Left lung (tissue), 10 donors: ENCODE data around the gene ETV3. TPM values are rescaled to one million over a fixed set of nuclear protein-coding genes. Genes with fewer than 3 reads are reported as not detected.

Experiments used
- ATAC-seq: fragments of 200-7000 bp; cut with Tn5 transposase; one replicate; pipeline ENCODE4 v1.9.1; 2020; ENCODE audit warnings: moderate library complexity
- DNase-seq, 4 donors: peaks; one replicate each; pipeline ENCODE4 v3.0.0-alpha.2; 2013 to 2020
- H3K27ac ChIP-seq, 2 donors: fragments of 200-600 bp; sonication (generic) in 1 of 2; one replicate each; pipeline versions ENCODE4 v1.5.0 to v1.8.0; 2020 to 2021
- H3K27me3 ChIP-seq, 2 donors: fragments of 200-600 bp; sonication (generic) in 1 of 2; one replicate each; pipeline versions ENCODE4 v1.5.0 to v1.8.0; 2020 to 2021
- H3K36me3 ChIP-seq, 2 donors: fragments of 200-600 bp; sonication (generic) in 1 of 2; one replicate each; pipeline versions ENCODE4 v1.5.0 to v1.8.0; 2020 to 2021
- H3K4me1 ChIP-seq, 2 donors: fragments of 200-600 bp; one replicate each; pipeline ENCODE4 v1.8.0; 2021
- H3K4me3 ChIP-seq, 2 donors: fragments of 200-600 bp; sonication (generic) in 1 of 2; one replicate each; pipeline versions ENCODE4 v1.5.0 to v1.8.0; 2020 to 2021; ENCODE audit warnings: mild to moderate bottlenecking in 1 of 2
- H3K9me3 ChIP-seq, 2 donors: fragments of 200-600 bp; sonication (generic) in 1 of 2; one replicate each; pipeline versions ENCODE4 v1.5.0 to v1.8.0; 2020 to 2021
- intact Hi-C, 2 donors: fragments of 100-400 bp; cut with DNase I; formaldehyde crosslinking; loops; one replicate each; pipeline versions ENCODE4 v1.11.2 to v1.14.2; 2022
- polyA plus RNA-seq, 6 donors: library from polyadenylated mRNA; unstranded; fragments of 120-200 nt; gene quantifications; one replicate each; pipeline ENCODE4 v1.2.1, GENCODE V29; 2013; ENCODE audit not compliant: insufficient read length in 6 of 6
- total RNA-seq, 2 donors: library from RNA; stranded (reverse); fragmentation: NEBNext Ultra II Directional; extraction: Animal tissue kit (Norgen Biotek cat#: 25700); gene quantifications; one replicate each; pipeline ENCODE4 v1.2.1, GENCODE V29; 2021
- TF ChIP-seq, protein P1 (sequence below), 2 donors: fragments of 200-600 bp; sonication (generic) in 1 of 2; IDR thresholded peaks; one replicate each; pipeline versions ENCODE4 v1.5.0 to v1.8.0; 2021; ENCODE audit warnings: antibody characterized with exemption in 2 of 2
- donor health status: DM: no; HTN: yes; CAD: no.
- donor health status: DM: no; HTN: no; CAD: no.

ETV3 gene
- total and polyA plus RNA-seq, 8 donors, result 22.6 to 28.2 (median 25.0) TPM

DNA sequence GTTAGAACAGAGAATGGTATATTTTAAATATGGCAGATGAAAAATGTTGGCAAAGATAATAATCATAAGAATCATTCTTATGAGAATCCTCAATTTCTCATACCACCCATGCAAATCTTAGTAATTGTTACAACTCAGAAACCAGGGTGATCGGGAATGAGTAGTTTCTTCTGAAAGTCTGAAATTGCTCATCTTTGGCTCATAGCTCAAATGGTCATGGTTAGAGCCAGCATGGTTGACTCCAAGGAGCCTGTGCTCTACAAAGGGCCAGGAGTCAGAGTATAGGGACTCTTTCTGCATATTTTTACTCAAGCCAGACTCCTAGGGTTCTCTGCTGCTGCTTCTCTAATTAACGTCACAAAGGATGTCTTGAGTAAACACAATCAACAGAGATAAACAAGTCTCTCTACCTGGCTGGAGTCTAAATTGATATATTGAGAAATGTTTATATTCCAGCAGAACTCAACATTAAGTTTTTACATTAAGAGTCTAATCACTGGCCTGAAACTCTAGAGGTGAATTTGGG is 1.9 kb upstream of the ETV3 start:
- H3K36me3 ChIP-seq, result peaks cover 0 to 10% of the 10 kb centered on the region in 2 donors
- ATAC-seq, result no peak
- DNase-seq, result no peak
- no peak overlapping the region for H3K4me3 ChIP-seq
- H3K27ac ChIP-seq, result no peak overlapping the region
- H3K27me3 ChIP-seq, result no peaks in the 10 kb centered on the region
- TF ChIP-seq, protein P1, sequence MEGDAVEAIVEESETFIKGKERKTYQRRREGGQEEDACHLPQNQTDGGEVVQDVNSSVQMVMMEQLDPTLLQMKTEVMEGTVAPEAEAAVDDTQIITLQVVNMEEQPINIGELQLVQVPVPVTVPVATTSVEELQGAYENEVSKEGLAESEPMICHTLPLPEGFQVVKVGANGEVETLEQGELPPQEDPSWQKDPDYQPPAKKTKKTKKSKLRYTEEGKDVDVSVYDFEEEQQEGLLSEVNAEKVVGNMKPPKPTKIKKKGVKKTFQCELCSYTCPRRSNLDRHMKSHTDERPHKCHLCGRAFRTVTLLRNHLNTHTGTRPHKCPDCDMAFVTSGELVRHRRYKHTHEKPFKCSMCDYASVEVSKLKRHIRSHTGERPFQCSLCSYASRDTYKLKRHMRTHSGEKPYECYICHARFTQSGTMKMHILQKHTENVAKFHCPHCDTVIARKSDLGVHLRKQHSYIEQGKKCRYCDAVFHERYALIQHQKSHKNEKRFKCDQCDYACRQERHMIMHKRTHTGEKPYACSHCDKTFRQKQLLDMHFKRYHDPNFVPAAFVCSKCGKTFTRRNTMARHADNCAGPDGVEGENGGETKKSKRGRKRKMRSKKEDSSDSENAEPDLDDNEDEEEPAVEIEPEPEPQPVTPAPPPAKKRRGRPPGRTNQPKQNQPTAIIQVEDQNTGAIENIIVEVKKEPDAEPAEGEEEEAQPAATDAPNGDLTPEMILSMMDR (IDR thresholded peaks at IDR 0.05), result no peak
- intact Hi-C loops, result no loop called here
- peaks cover 14 to 27% of the 10 kb centered on the region in 2 donors for H3K4me1 ChIP-seq
- no peaks in the 10 kb centered on the region for H3K9me3 ChIP-seq

DNA sequence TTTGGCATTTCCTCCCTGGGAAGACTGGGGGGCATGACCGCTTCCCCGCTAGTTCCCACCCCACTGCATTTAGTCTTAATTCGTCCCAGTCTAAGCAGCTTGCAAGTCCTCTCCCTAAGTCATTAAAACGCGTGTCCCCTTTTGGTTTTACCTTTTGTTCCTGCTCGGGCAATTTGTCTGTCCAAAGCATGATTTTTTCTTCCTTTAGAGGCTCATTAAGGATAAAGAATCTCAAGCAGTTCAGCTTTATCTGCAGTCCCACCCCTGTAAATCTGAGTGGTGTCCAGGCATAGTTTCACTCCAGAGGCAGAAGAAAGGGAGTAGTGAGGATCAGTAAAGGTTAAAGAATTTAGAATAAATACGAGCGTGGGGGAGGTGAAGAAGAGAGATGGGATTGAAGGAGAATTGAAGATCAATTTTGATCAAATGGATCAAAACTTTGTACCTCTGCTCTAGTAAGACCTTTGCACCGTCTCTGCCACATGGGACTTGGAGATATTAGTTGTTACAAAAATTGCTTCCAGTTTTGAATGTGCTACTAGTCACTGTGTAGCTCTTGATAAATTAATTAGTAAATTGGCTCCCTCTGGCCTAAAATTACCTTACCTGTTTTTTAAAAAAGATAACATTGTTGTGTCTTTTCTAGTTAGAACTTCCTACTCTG is 989 bp upstream of the ETV3 start:
- H3K9me3 ChIP-seq, result no peaks in the 10 kb centered on the region
- DNase-seq (no peak), ATAC-seq (no peak)
- H3K36me3 ChIP-seq, result peaks cover 0 to 20% of the 10 kb centered on the region in 2 donors
- TF ChIP-seq, protein P1 (IDR thresholded peaks at IDR 0.05), result no peak
- peak overlapping the region; percentile 94 to 97 for H3K4me3 ChIP-seq
- H3K27ac ChIP-seq, result peak overlapping the region; percentile 94 to 98
- H3K4me1 ChIP-seq, result peaks cover 14 to 35% of the 10 kb centered on the region in 2 donors
- no peaks in the 10 kb centered on the region for H3K27me3 ChIP-seq
- intact Hi-C loops, result no loop called here

DNA sequence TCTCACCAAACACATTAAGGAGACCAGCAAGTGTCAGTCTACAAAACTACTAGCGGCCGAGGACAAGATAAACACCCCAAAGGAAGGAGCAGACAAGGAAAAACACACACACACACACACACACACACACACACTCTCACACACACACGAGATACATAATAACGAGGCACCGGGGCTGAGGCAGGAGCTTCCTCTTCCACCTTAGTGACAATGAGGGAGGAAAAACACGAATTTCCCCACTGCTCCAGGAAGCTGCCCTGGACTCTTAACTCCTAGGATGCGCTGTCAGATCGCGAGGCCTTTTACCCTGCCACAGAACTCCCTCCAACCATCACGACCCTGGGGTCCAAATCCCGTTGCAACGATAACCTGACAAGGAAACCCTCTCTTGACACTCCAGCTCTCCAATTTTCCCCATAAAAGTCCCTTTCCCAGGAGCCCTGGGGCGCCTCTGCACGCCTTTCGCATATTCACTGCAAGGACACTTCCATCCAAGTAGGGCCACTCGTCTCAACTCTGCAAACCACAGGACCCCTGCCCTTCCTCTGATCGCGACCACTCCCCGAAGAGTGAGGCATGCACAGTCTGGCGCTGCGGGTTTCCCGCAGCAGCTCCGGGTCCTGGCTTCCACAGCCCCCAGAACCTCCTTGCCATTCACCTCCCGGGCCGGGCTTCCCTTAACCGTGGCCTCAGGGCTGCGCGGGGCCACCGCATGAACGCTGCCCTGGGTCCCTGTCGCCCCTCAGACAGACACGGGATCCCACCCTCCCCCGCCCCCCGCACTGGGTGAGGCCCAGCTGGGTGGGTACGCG is 581 bp downstream of the ETV3 start:
- H3K27ac ChIP-seq, result peak overlapping the region; percentile 94 to 98
- TF ChIP-seq, protein P1 (IDR thresholded peaks at IDR 0.05), result no peak
- no peaks in the 10 kb centered on the region for H3K27me3 ChIP-seq
- no peak for DNase-seq
- H3K9me3 ChIP-seq, result no peaks in the 10 kb centered on the region
- H3K4me3 ChIP-seq, result peak overlapping the region; percentile 94 to 97
- intact Hi-C loops, result no loop called here
- ATAC-seq, result peak; percentile 2
- peaks cover 14 to 40% of the 10 kb centered on the region in 2 donors for H3K4me1 ChIP-seq
- peaks cover 0 to 36% of the 10 kb centered on the region in 2 donors for H3K36me3 ChIP-seq

DNA sequence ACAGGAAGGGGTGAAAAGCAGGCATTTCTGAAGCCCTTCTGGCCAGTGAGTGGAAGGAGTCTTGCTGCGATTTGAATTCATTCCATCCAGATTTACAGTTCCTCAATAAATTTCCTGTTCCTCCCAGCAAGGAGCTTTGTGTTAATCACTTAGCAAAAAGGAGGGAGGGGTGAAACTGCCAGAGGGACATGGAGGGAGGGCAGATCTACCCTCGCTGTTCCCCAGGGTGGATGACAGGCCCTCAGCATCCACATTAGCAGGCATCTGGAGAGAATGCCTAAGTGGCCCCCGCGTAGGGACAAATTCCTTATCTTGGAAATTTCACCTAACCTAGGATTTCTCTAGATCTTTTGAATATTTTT is 1.2 kb downstream of the ETV3 start:
- peak overlapping the region; percentile 94 to 97 for H3K4me3 ChIP-seq
- H3K9me3 ChIP-seq, result no peaks in the 10 kb centered on the region
- no peak for ATAC-seq
- peaks cover 0 to 41% of the 10 kb centered on the region in 2 donors for H3K36me3 ChIP-seq
- no peaks in the 10 kb centered on the region for H3K27me3 ChIP-seq
- no peak for DNase-seq
- H3K4me1 ChIP-seq, result peaks cover 14 to 40% of the 10 kb centered on the region in 2 donors
- TF ChIP-seq, protein P1 (IDR thresholded peaks at IDR 0.05), result no peak
- intact Hi-C loops, result no loop called here
- H3K27ac ChIP-seq, result peak overlapping the region; percentile 17 to 57

DNA sequence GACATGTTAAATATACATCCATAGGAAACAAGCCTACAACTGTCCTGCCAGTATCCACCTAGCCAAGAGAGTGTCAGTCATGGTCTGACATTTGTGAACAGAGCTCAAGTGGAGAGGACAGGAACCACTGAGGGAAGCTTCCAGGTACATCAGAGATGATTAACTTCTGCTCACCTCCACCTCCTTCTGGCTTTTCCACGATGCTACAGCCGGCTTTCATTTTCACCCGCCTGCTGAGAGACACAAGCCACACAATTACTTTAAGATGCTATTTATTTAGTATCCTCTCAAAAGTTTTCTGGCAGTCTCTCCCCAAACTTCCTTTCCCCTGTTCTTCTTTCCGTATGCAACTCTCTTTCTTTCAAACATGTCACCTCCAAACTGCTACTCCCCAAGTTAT is 2.1 kb downstream of the ETV3 start:
- H3K4me3 ChIP-seq, result peak overlapping the region in 1 of 2 donors; percentile 97
- intact Hi-C loops, result no loop called here

More for the DNA sequence above, 2.1 kb downstream of the ETV3 start:
- peak overlapping the region in 1 of 2 donors; percentile 57 for H3K27ac ChIP-seq
- ATAC-seq (peak; percentile 0), DNase-seq (no peak)
- H3K27me3 ChIP-seq, result no peaks in the 10 kb centered on the region
- H3K4me1 ChIP-seq, result peaks cover 14 to 40% of the 10 kb centered on the region in 2 donors
- TF ChIP-seq, protein P1 (IDR thresholded peaks at IDR 0.05), result no peak
- peaks cover 0 to 50% of the 10 kb centered on the region in 2 donors for H3K36me3 ChIP-seq
- no peaks in the 10 kb centered on the region for H3K9me3 ChIP-seq
